DND-41 (cell line): ENCODE measurements around the gene MAML3.

Experiments used
- CTCF ChIP-seq: IDR thresholded peaks from 2 replicates; pipeline ENCODE4 v1.5.1; 2012; ENCODE audit warnings: borderline replicate concordance, low read length, moderate library complexity, mild to moderate bottlenecking; ENCODE audit not compliant: poor library complexity, severe bottlenecking; ENCODE audit errors: extremely low read depth
- EZH2 ChIP-seq: IDR thresholded peaks from 3 replicates; pipeline ENCODE4 v1.6.1; 2012; ENCODE audit warnings: borderline replicate concordance, low read depth, mild to moderate bottlenecking, moderate library complexity, low read length, inconsistent platforms; ENCODE audit not compliant: severe bottlenecking

GRCh38 chr4:139857021-139857420 lies 297.0 kb downstream of the MAML3 start:
- no peak for TF ChIP-seq CTCF
- no peak for TF ChIP-seq EZH2
